Erythroblast (primary cell): ENCODE data around the gene DLGAP4.

Source experiments
- GATA1 ChIP-seq: IDR thresholded peaks from 2 replicates; pipeline ENCODE4 v1.6.1; 2011; ENCODE audit warnings: low read depth, mild to moderate bottlenecking, control low read depth, low read length, moderate library complexity
- POLR2A ChIP-seq: IDR thresholded peaks from 2 replicates; pipeline ENCODE4 v1.6.1; 2011; ENCODE audit warnings: mild to moderate bottlenecking, low read length

DNA sequence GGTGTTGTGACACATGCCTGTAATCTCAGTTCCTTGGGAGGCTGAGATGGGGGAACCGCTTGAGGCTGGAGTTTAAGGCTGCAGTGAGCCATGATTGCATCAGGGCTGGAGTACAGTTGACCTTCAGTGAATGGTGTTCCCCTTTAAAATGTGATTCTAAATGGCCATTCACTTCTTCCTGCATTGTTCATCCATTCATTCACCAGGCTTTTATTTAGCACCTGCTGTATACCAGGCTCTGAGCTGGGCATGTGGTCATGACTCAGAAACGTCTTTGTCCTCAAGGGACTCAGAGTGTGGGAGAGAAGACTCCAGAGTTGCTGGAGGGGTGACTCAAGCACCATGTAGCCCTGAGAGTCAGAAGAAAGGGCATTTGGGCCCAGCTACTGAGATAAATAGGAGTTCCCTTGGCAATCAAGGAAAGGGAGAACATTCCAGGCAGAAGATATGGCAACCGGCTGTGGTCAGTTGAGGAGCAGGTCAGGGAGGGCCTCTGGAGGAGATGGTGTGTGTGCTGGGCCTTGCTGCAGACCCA, 101.1 kb downstream of the DLGAP4 start:
- TF ChIP-seq POLR2A (no peak), GATA1 (no peak)
